Measurements from ENCODE around the gene RGCC.

Gene RGCC

GRCh38 chr13:41520016-41520659 is 62.8 kb downstream of the RGCC start:
- no peaks in the 10 kb centered on the region for H3K36me3 ChIP-seq (ENCODE audit: control insufficient read depth, insufficient read depth, low read length)
- DNase-seq (ENCODE audit: extremely low read depth, insufficient read length): no peak
- no peak overlapping the region for H3K4me3 ChIP-seq (replicated peaks; ENCODE audit: low read depth, low read length)
- H3K27me3 ChIP-seq (replicated peaks; ENCODE audit: control insufficient read depth, insufficient read depth, low read length): no peaks in the 10 kb centered on the region
- no peak for TF ChIP-seq CTCF (IDR thresholded peaks at IDR 0.05; ENCODE audit: insufficient read depth, low read length, poor library complexity, severe bottlenecking)

Measured in GM06990 (cell line).